Caco-2 (cell line): Measurements from ENCODE around the gene DNMT3L. TPM values are rescaled to one million over a fixed set of nuclear protein-coding genes. Genes with fewer than 3 reads are reported as not detected.

Experiments
- BruUV-seq: library from RNA; stranded (reverse); fragments of 400-500 nt; replicated peaks from 2 replicates; lab custom pipeline; 2021; lab: Mats Ljungman, UMichigan
- CTCF ChIA-PET: fragments of 300-600 bp; sonication (Branson Sonifier 250); formaldehyde crosslinking; loops from one replicate; lab custom pipeline; 2022; ENCODE audit warnings: antibody characterized with exemption; lab: Charles Lee
- POLR2A ChIA-PET: fragments of 300-600 bp; sonication (Branson Sonifier 250); formaldehyde crosslinking; loops from one replicate; lab custom pipeline; 2022; ENCODE audit warnings: antibody characterized with exemption; lab: Charles Lee
- DNase-seq, 2 experiments: peaks; one replicate each; pipeline versions ENCODE4 v3.0.0 to v3.0.0-alpha.2; 2020 to 2022
- H3K27me3 ChIP-seq: replicated peaks from 2 replicates; pipeline ENCODE4 v1.6.0; 2011; ENCODE audit warnings: low read length; ENCODE audit not compliant: control insufficient read depth, insufficient read depth
- H3K36me3 ChIP-seq: 2 replicates; pipeline ENCODE4 v1.5.1; 2011; ENCODE audit warnings: low read length; ENCODE audit not compliant: control insufficient read depth, insufficient read depth
- H3K4me1 ChIP-seq: fragments of 250-450 bp; sonication (Bioruptor Pico); 2 replicates; pipeline ENCODE4 v1.5.1; 2020; ENCODE audit warnings: mild to moderate bottlenecking
- H3K4me3 ChIP-seq: 2 replicates; pipeline ENCODE4 v1.5.1; 2011; ENCODE audit warnings: low read depth, mild to moderate bottlenecking, control low read depth, low read length
- H3K9me3 ChIP-seq: fragments of 250-450 bp; sonication (Bioruptor Pico); 2 replicates; pipeline ENCODE4 v1.5.1; 2020; ENCODE audit warnings: mild to moderate bottlenecking, moderate library complexity
- H3K27ac Mint-ChIP-seq: one replicate; pipeline ENCODE4 v1.8.0; 2022; ENCODE audit warnings: mixed read lengths; ENCODE audit not compliant: unreplicated experiment
- H3K27me3 Mint-ChIP-seq: one replicate; pipeline ENCODE4 v1.8.0; 2022; ENCODE audit warnings: mixed read lengths; ENCODE audit not compliant: insufficient read depth, unreplicated experiment
- H3K36me3 Mint-ChIP-seq: one replicate; pipeline ENCODE4 v1.8.0; 2022; ENCODE audit warnings: mild to moderate bottlenecking, mixed read lengths; ENCODE audit not compliant: insufficient read depth, unreplicated experiment
- H3K4me1 Mint-ChIP-seq: one replicate; pipeline ENCODE4 v1.8.0; 2022; ENCODE audit warnings: low read depth, mixed read lengths; ENCODE audit not compliant: unreplicated experiment
- H3K4me3 Mint-ChIP-seq: one replicate; pipeline ENCODE4 v1.8.0; 2022; ENCODE audit warnings: mild to moderate bottlenecking, moderate library complexity, mixed read lengths; ENCODE audit not compliant: unreplicated experiment
- H3K9me3 Mint-ChIP-seq: one replicate; pipeline ENCODE4 v1.8.0; 2022; ENCODE audit warnings: mixed read lengths; ENCODE audit not compliant: unreplicated experiment
- CTCF ChIP-seq, 2 experiments: fragments of 200-600 bp in 1 of 2; IDR thresholded peaks; 1 replicate in 1 of 2; 2 replicates in 1 of 2; pipeline versions ENCODE4 v1.5.1 to v1.8.0; 2011 to 2022; ENCODE audit warnings: antibody characterized with exemption in 1 of 2, control low read depth in 1 of 2, inconsistent platforms in 1 of 2, low read depth in 1 of 2, low read length in 1 of 2, mild to moderate bottlenecking in 1 of 2, moderate library complexity in 1 of 2; ENCODE audit not compliant: insufficient read depth in 1 of 2, severe bottlenecking in 1 of 2, unreplicated experiment in 1 of 2
- intact Hi-C: fragments of 100-400 bp; cut with micrococcal nuclease; formaldehyde crosslinking; loops from one replicate; pipeline ENCODE4 v1.10.0; 2022; ENCODE audit not compliant: unreplicated experiment
- total RNA-seq: library from RNA; stranded (reverse); gene quantifications from 2 replicates; pipeline ENCODE4 v1.2.3, GENCODE V29; 2022

DNMT3L gene
- total RNA-seq, 1 experiment from 2014 or later, result 0.95 TPM

GRCh38 chr21:44301961-44302406 lies 40.3 kb upstream of the DNMT3L start:
- BruUV-seq, result no TSS peak
- Histone ChIP-seq H3K27me3 (no peaks in the 10 kb centered on the region), H3K4me1 (peaks cover 34% of the 10 kb centered on the region), H3K9me3 (no peaks in the 10 kb centered on the region), H3K4me3 (no peak overlapping the region), H3K36me3 (peaks cover 2% of the 10 kb centered on the region; the same call in 1 of the 2 replicates)
- Mint-ChIP-seq H3K27me3 (no peaks in the 10 kb centered on the region), H3K4me1 (peaks cover 16% of the 10 kb centered on the region), H3K4me3 (no peak overlapping the region), H3K27ac (no peak overlapping the region), H3K36me3 (peaks cover 7% of the 10 kb centered on the region), H3K9me3 (no peaks in the 10 kb centered on the region)
- POLR2A ChIA-PET, result no interaction called here
- intact Hi-C loops, result no loop called here
- TF ChIP-seq CTCF (IDR thresholded peaks at IDR 0.05; ENCODE audit: insufficient read depth in 1 of 2, low read depth in 1 of 2, low read length in 1 of 2, severe bottlenecking in 1 of 2, unreplicated experiment in 1 of 2), result no peak
- DNase-seq, result no peak
- CTCF ChIA-PET, result no interaction called here

- no TSS peak for BruUV-seq
- DNase-seq, result no peak
- Mint-ChIP-seq H3K4me1 (peaks cover 16% of the 10 kb centered on the region), H3K9me3 (no peaks in the 10 kb centered on the region), H3K36me3 (no peaks in the 10 kb centered on the region), H3K27ac (no peak overlapping the region), H3K4me3 (peak overlapping the region; percentile 74), H3K27me3 (no peaks in the 10 kb centered on the region)
- ChIA-PET POLR2A (no interaction called here), CTCF (no interaction called here)
- no peak for TF ChIP-seq CTCF (IDR thresholded peaks at IDR 0.05; ENCODE audit: insufficient read depth in 1 of 2, low read depth in 1 of 2, low read length in 1 of 2, severe bottlenecking in 1 of 2, unreplicated experiment in 1 of 2)
- Histone ChIP-seq H3K27me3 (no peaks in the 10 kb centered on the region), H3K4me3 (peak overlapping the region; percentile 86), H3K4me1 (peaks cover 34% of the 10 kb centered on the region), H3K9me3 (no peaks in the 10 kb centered on the region), H3K36me3 (peaks cover 2% of the 10 kb centered on the region; the same call in 1 of the 2 replicates)
- intact Hi-C loops, result no loop called here
These were observed 39.4 kb upstream of the DNMT3L start for GRCh38 chr21:44301141-44301540.

GRCh38 chr21:44300262-44300959 lies 38.7 kb upstream of the DNMT3L start:
- CTCF ChIA-PET, result interaction anchor here (1.3 kb wide), 1 partner anchor 38 kb away, joined by 3 read pairs; no protein-coding TSS in a partner anchor
- DNase-seq, result peak; percentile 61 to 72
- BruUV-seq, result TSS peak; percentile 33
- Mint-ChIP-seq H3K27me3 (no peaks in the 10 kb centered on the region), H3K4me3 (peak overlapping the region; percentile 74), H3K4me1 (peaks cover 16% of the 10 kb centered on the region), H3K9me3 (no peaks in the 10 kb centered on the region), H3K36me3 (no peaks in the 10 kb centered on the region), H3K27ac (no peak overlapping the region)
- H3K4me1 ChIP-seq, result peaks cover 34% of the 10 kb centered on the region
- intact Hi-C loops, result no loop called here
- POLR2A ChIA-PET, result no interaction called here
- H3K9me3 ChIP-seq, result no peaks in the 10 kb centered on the region
- no peaks in the 10 kb centered on the region for H3K27me3 ChIP-seq
- peaks cover 2% of the 10 kb centered on the region; the same call in 1 of the 2 replicates for H3K36me3 ChIP-seq
- H3K4me3 ChIP-seq, result peak overlapping the region; percentile 86
- no peak for TF ChIP-seq CTCF (IDR thresholded peaks at IDR 0.05; ENCODE audit: insufficient read depth in 1 of 2, low read depth in 1 of 2, low read length in 1 of 2, severe bottlenecking in 1 of 2, unreplicated experiment in 1 of 2)
